ENCODE measurements around the gene DDI2. TPM values are rescaled to one million over a fixed set of nuclear protein-coding genes. Genes with fewer than 3 reads are reported as not detected.
"Not testable (repeated sequence)": the region's sequence is repeated elsewhere in the genome, so short reads cannot be mapped to it uniquely, and the experiment has no call there.

Gene DDI2
- total and polyA plus RNA-seq, 4 experiments from 2014 or later: 1.0 to 47.6 (median 25.7) TPM

DNA sequence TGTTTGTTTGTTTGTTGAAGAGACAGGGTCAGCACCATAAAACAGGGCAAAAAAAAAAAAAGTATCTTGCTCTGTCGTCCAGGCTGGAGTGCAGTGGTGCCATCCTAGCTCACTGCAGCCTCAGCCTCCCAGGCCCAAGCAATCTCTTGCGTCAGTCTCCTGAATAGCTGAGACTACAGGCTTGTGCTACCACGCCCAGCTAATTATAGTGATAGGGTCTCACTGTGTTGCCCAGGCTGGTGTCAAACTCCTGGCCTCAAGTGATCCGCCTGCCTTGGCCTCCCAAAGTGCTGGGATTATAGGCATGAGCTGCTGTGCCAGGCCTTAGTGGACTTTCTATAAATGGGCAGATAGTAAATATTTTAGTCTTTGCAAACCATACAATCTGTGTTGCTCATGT is 19.2 kb downstream of the DDI2 start:
- Mint-ChIP-seq H3K4me3 (no peak overlapping the region), H3K27ac (no peak overlapping the region), H3K4me1 (peaks cover 0 to 4% (median 1%) of the 10 kb centered on the region in 4 donors), H3K9me3 (no peaks in the 10 kb centered on the region), H3K27me3 (no peaks in the 10 kb centered on the region), H3K36me3 (peaks cover 53 to 87% of the 10 kb centered on the region in 2 donors)
- H3K4me1 ChIP-seq (ENCODE audit: insufficient read depth, low read length): no peaks in the 10 kb centered on the region
- intact Hi-C loops (cut with micrococcal nuclease): no loop called here
- no peaks in the 10 kb centered on the region for H3K9me3 ChIP-seq (ENCODE audit: control insufficient read depth in 1 of 2, low read length in 2 of 2)
- peaks cover 79% of the 10 kb centered on the region for H3K36me3 ChIP-seq (ENCODE audit: insufficient read depth, low read length)
- no peak for DNase-seq
- H3K27ac ChIP-seq (ENCODE audit: low read depth, low read length): no peak overlapping the region
- ChIA-PET POLR2A (ENCODE audit: partially characterized antibody) (interaction anchor here (1.1 kb wide), 1 partner anchor 18 kb away, joined by 6 read pairs; no protein-coding TSS in a partner anchor), CTCF (ENCODE audit: partially characterized antibody) (no interaction called here)
- no peak overlapping the region for H3K4me3 ChIP-seq (ENCODE audit: low read length in 2 of 2)
- no peaks in the 10 kb centered on the region for H3K27me3 ChIP-seq (ENCODE audit: insufficient read depth, low read length)

DNA sequence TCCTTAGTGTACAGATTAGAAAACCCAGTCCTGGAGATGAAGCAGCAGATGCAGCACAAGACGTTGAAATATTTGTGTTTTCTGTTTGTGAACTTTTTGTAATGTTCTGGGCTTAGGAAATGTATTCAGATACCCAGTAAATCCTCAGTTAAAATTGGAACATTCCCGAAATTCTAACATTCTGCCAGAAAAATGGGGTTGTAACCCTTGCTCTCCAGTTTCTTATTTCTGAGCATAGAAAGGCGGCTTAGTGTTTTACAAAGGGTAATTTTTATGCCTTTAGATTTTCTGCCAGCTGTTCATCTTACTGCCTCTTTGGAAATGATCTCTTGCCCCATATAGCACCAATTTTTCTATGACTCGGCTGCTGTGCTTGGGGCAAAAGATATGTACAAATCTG is 20.6 kb downstream of the DDI2 start:
- intact Hi-C loops (cut with micrococcal nuclease): no loop called here
- no peak overlapping the region for H3K4me3 Mint-ChIP-seq
- H3K27ac Mint-ChIP-seq: no peak overlapping the region
- POLR2A ChIA-PET (ENCODE audit: partially characterized antibody): no interaction called here
- H3K9me3 Mint-ChIP-seq: no peaks in the 10 kb centered on the region
- H3K27me3 Mint-ChIP-seq: no peaks in the 10 kb centered on the region
- H3K9me3 ChIP-seq (ENCODE audit: control insufficient read depth in 1 of 2, low read length in 2 of 2): no peaks in the 10 kb centered on the region
- H3K4me1 Mint-ChIP-seq: peaks cover 0 to 4% (median 3%) of the 10 kb centered on the region in 4 donors
- DNase-seq: no peak
- H3K27me3 ChIP-seq (ENCODE audit: insufficient read depth, low read length): no peaks in the 10 kb centered on the region
- peaks cover 56 to 85% of the 10 kb centered on the region in 2 donors for H3K36me3 Mint-ChIP-seq
- CTCF ChIA-PET (ENCODE audit: partially characterized antibody): no interaction called here
- peaks cover 79% of the 10 kb centered on the region for H3K36me3 ChIP-seq (ENCODE audit: insufficient read depth, low read length)
- no peaks in the 10 kb centered on the region for H3K4me1 ChIP-seq (ENCODE audit: insufficient read depth, low read length)
- no peak overlapping the region for H3K27ac ChIP-seq (ENCODE audit: low read depth, low read length)
- H3K4me3 ChIP-seq (ENCODE audit: low read length in 2 of 2): no peak overlapping the region

DNA sequence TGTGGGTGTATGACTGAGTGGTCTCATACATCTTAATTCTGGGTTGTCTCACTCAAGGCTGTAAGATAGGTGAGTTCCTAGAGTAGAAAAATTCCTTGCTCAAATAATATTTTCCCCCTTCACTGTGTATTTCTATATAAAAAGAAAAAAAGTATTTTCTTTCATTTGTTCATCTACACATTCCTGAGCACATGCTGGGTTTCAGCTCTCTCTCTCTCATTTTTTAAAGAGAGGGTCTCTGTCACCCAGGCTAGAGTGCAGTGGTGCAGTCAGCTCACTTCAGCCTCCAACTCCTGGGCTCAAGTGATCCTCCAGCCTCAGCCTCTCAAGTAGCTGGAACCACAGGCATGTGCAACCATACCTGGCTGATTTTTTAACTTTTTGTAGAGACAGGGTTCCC is 22.0 kb downstream of the DDI2 start:
- ChIA-PET POLR2A (ENCODE audit: partially characterized antibody) (no interaction called here), CTCF (ENCODE audit: partially characterized antibody) (no interaction called here)
- no peaks in the 10 kb centered on the region for H3K27me3 ChIP-seq (ENCODE audit: insufficient read depth, low read length)
- peaks cover 77% of the 10 kb centered on the region for H3K36me3 ChIP-seq (ENCODE audit: insufficient read depth, low read length)
- H3K4me3 ChIP-seq (ENCODE audit: low read length in 2 of 2): no peak overlapping the region
- H3K27ac ChIP-seq (ENCODE audit: low read depth, low read length): no peak overlapping the region
- Mint-ChIP-seq H3K36me3 (peaks cover 58 to 86% of the 10 kb centered on the region in 2 donors), H3K4me3 (no peak overlapping the region), H3K27me3 (no peaks in the 10 kb centered on the region), H3K9me3 (no peaks in the 10 kb centered on the region), H3K4me1 (peaks cover 0 to 4% (median 3%) of the 10 kb centered on the region in 4 donors), H3K27ac (no peak overlapping the region)
- intact Hi-C loops (cut with micrococcal nuclease): no loop called here
- H3K9me3 ChIP-seq (ENCODE audit: control insufficient read depth in 1 of 2, low read length in 2 of 2): no peaks in the 10 kb centered on the region
- no peaks in the 10 kb centered on the region for H3K4me1 ChIP-seq (ENCODE audit: insufficient read depth, low read length)
- no peak for DNase-seq

DNA sequence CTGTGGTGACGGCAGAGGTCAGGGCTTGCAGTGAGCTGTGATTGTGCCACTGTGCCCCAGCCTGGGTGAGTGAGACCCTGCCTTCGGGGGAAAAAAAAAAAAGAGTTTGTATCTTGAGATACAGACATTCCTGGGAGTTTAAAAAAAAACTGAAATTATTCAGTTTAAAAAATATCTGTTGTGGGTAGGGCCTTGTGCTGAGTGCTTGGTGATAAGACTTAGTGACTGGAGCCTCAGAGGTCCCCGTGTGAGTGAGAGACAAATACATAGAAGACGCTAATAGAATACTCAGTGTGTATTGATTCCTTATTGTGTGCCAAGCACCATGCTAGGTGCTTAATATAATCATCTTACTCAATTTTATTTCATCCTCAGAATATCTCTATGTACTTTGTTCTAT is 22.7 kb downstream of the DDI2 start:
- POLR2A ChIA-PET (ENCODE audit: partially characterized antibody): no interaction called here
- Mint-ChIP-seq H3K27me3 (no peaks in the 10 kb centered on the region), H3K36me3 (peaks cover 56 to 82% of the 10 kb centered on the region in 2 donors), H3K4me1 (peaks cover 0 to 4% (median 3%) of the 10 kb centered on the region in 4 donors), H3K4me3 (no peak overlapping the region), H3K9me3 (no peaks in the 10 kb centered on the region), H3K27ac (peak overlapping the region in 2 of 7 donors; percentile 78)
- no peak for DNase-seq
- intact Hi-C loops (cut with micrococcal nuclease): no loop called here
- Histone ChIP-seq H3K27me3 (ENCODE audit: insufficient read depth, low read length) (no peaks in the 10 kb centered on the region), H3K27ac (ENCODE audit: low read depth, low read length) (no peak overlapping the region), H3K4me1 (ENCODE audit: insufficient read depth, low read length) (no peaks in the 10 kb centered on the region), H3K9me3 (ENCODE audit: control insufficient read depth in 1 of 2, low read length in 2 of 2) (no peaks in the 10 kb centered on the region), H3K4me3 (ENCODE audit: low read length in 2 of 2) (no peak overlapping the region), H3K36me3 (ENCODE audit: insufficient read depth, low read length) (peaks cover 74% of the 10 kb centered on the region)
- CTCF ChIA-PET (ENCODE audit: partially characterized antibody): no interaction called here

DNA sequence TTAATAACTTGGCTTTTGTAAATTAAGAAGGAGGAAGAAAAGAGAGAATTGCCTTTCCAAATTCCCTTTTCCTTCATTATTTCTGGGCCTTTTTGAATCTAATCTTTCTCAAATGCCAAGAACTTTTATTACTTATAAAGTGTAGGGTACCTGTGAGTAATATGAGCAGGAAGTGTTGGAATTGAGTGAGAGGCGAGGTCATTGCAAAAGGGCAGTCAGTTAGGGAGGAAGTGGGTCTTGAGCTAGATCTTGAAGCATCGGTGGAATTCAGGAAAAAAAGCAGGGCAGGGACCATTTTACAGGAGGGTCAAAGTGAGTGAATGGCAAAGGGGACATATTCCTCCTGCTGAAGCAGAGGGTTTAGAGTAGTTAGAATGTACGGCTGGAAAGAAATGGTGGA is 23.4 kb downstream of the DDI2 start:
- H3K27ac Mint-ChIP-seq: peak overlapping the region in 5 of 7 donors; percentile 1 to 84 (median 69)
- no peak for DNase-seq
- Histone ChIP-seq H3K36me3 (ENCODE audit: insufficient read depth, low read length) (peaks cover 74% of the 10 kb centered on the region), H3K4me3 (ENCODE audit: low read length in 2 of 2) (no peak overlapping the region), H3K9me3 (ENCODE audit: control insufficient read depth in 1 of 2, low read length in 2 of 2) (no peaks in the 10 kb centered on the region), H3K4me1 (ENCODE audit: insufficient read depth, low read length) (no peaks in the 10 kb centered on the region), H3K27ac (ENCODE audit: low read depth, low read length) (no peak overlapping the region), H3K27me3 (ENCODE audit: insufficient read depth, low read length) (no peaks in the 10 kb centered on the region)
- H3K27me3 Mint-ChIP-seq: no peaks in the 10 kb centered on the region
- intact Hi-C loops (cut with micrococcal nuclease): no loop called here
- ChIA-PET POLR2A (ENCODE audit: partially characterized antibody) (interaction anchor here (0.6 kb wide), 1 partner anchor 32 kb away, joined by 4 read pairs; no protein-coding TSS in a partner anchor), CTCF (ENCODE audit: partially characterized antibody) (no interaction called here)
- H3K4me3 Mint-ChIP-seq: no peak overlapping the region
- H3K36me3 Mint-ChIP-seq: peaks cover 58 to 84% of the 10 kb centered on the region in 2 donors
- no peaks in the 10 kb centered on the region for H3K9me3 Mint-ChIP-seq
- H3K4me1 Mint-ChIP-seq: peaks cover 4 to 9% (median 5%) of the 10 kb centered on the region in 4 donors

DNA sequence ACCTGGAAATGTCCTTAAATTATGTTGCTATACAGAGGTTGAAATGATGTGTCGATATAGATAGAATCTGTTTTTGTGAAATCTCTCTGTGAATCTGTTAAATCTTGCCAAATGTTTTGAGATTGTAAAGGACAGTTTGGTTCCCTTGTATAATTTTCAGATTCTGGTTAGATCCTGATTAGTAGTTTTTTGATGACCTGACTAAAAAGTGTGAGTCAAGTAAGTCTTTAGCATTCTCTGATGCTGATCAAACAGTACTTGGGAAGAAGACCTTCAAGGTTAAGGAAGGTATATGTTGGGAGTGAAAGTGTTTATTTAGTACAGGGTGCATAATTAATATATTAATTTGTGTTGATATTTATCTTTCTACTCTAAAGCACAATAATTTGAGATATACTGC is 32.7 kb downstream of the DDI2 start:
- peaks cover 43% of the 10 kb centered on the region for H3K36me3 ChIP-seq (ENCODE audit: insufficient read depth, low read length)
- no peak for DNase-seq
- no peaks in the 10 kb centered on the region for H3K27me3 ChIP-seq (ENCODE audit: insufficient read depth, low read length)
- H3K36me3 Mint-ChIP-seq: peaks cover 38 to 65% of the 10 kb centered on the region in 2 donors
- H3K27ac Mint-ChIP-seq: peak overlapping the region in 1 of 7 donors; percentile 30
- H3K27ac ChIP-seq (ENCODE audit: low read depth, low read length): no peak overlapping the region
- no peak overlapping the region for H3K4me3 Mint-ChIP-seq
- H3K27me3 Mint-ChIP-seq: no peaks in the 10 kb centered on the region
- peaks cover 2 to 8% (median 5%) of the 10 kb centered on the region in 4 donors for H3K4me1 Mint-ChIP-seq
- H3K4me3 ChIP-seq (ENCODE audit: low read length in 2 of 2): no peak overlapping the region
- no peaks in the 10 kb centered on the region for H3K4me1 ChIP-seq (ENCODE audit: insufficient read depth, low read length)
- no peaks in the 10 kb centered on the region for H3K9me3 Mint-ChIP-seq
- no peaks in the 10 kb centered on the region for H3K9me3 ChIP-seq (ENCODE audit: control insufficient read depth in 1 of 2, low read length in 2 of 2)
- intact Hi-C loops (cut with micrococcal nuclease): no loop called here
- CTCF ChIA-PET (ENCODE audit: partially characterized antibody): no interaction called here
- POLR2A ChIA-PET (ENCODE audit: partially characterized antibody): no interaction called here

DNA sequence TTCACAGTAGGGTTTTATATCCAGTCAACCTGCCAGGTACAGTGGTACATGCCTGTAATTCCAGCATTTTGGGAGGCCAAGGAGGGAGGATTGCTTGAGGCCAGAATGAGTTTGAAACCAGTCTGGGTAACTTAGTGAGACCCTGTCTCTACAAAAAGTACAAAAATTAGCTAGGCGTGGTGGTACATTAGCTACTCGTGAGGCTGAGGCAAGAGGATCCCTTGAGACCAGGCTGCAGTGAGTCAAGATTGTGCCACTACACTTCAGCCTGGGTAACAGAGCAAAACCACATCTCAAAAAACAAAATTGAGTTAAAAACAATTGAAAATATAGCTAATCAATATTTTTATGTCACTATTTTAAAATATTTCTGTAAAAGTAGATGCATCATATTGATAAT is 33.2 kb downstream of the DDI2 start:
- Histone ChIP-seq H3K9me3 (ENCODE audit: control insufficient read depth in 1 of 2, low read length in 2 of 2) (no peaks in the 10 kb centered on the region), H3K4me3 (ENCODE audit: low read length in 2 of 2) (no peak overlapping the region), H3K4me1 (ENCODE audit: insufficient read depth, low read length) (no peaks in the 10 kb centered on the region), H3K36me3 (ENCODE audit: insufficient read depth, low read length) (peaks cover 38% of the 10 kb centered on the region), H3K27ac (ENCODE audit: low read depth, low read length) (no peak overlapping the region), H3K27me3 (ENCODE audit: insufficient read depth, low read length) (no peaks in the 10 kb centered on the region)
- peaks cover 33 to 63% of the 10 kb centered on the region in 2 donors for H3K36me3 Mint-ChIP-seq
- peaks cover 0 to 5% (median 1%) of the 10 kb centered on the region in 4 donors for H3K4me1 Mint-ChIP-seq
- DNase-seq: no peak
- POLR2A ChIA-PET (ENCODE audit: partially characterized antibody): interaction anchor here (0.6 kb wide), 1 partner anchor 36 kb away, joined by 3 read pairs; no protein-coding TSS in a partner anchor
- H3K27ac Mint-ChIP-seq: peak overlapping the region in 1 of 7 donors; percentile 76
- H3K27me3 Mint-ChIP-seq: no peaks in the 10 kb centered on the region
- intact Hi-C loops (cut with micrococcal nuclease): no loop called here
- no peaks in the 10 kb centered on the region for H3K9me3 Mint-ChIP-seq
- CTCF ChIA-PET (ENCODE audit: partially characterized antibody): no interaction called here
- no peak overlapping the region for H3K4me3 Mint-ChIP-seq

DNA sequence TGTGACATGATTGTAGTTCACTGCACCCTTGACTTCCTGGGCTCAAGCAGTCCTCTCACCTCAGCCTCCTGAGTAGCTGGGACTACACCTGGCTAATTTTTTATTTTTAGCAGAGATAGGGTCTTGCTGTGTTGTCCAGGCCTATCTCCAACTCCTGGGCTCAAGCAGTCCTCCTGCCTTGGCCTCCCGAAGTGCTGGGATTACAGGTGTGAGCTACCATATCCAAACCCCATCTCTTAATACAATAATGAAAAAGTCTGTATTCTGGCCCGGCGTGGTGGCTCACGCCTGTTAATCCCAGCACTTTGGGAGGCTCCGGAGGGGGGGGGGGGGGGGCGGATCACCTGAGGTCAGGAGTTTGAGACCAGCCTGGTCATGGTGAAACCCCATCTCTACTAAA is 34.9 kb downstream of the DDI2 start:
- DNase-seq; H3K27me3 Mint-ChIP-seq; H3K4me3 Mint-ChIP-seq; H3K27me3 ChIP-seq (ENCODE audit: insufficient read depth, low read length); H3K9me3 Mint-ChIP-seq; H3K27ac ChIP-seq (ENCODE audit: low read depth, low read length); H3K4me3 ChIP-seq (ENCODE audit: low read length in 2 of 2); H3K4me1 ChIP-seq (ENCODE audit: insufficient read depth, low read length); H3K9me3 ChIP-seq (ENCODE audit: control insufficient read depth in 1 of 2, low read length in 2 of 2); CTCF ChIA-PET (ENCODE audit: partially characterized antibody); intact Hi-C loops (cut with micrococcal nuclease); POLR2A ChIA-PET (ENCODE audit: partially characterized antibody); H3K4me1 Mint-ChIP-seq; H3K27ac Mint-ChIP-seq: not testable (repeated sequence)
- peaks cover 43% of the 10 kb centered on the region for H3K36me3 ChIP-seq (ENCODE audit: insufficient read depth, low read length)
- peaks cover 41 to 67% of the 10 kb centered on the region in 2 donors for H3K36me3 Mint-ChIP-seq

All from CD4-positive, alpha-beta memory T cell (primary cell).